GM21723 (cell line): ENCODE data around the gene AKT2.
A peak's percentile ranks its signal among the peaks of the same experiment; 100 is the strongest.

ENCODE experiments used
- ATAC-seq: cut with Tn5 transposase; IDR thresholded peaks from one replicate; pipeline ENCODE4 v1.9.1; 2021; ENCODE audit warnings: mild to moderate bottlenecking, moderate library complexity; ENCODE audit not compliant: unreplicated experiment

The AKT2 gene

DNA sequence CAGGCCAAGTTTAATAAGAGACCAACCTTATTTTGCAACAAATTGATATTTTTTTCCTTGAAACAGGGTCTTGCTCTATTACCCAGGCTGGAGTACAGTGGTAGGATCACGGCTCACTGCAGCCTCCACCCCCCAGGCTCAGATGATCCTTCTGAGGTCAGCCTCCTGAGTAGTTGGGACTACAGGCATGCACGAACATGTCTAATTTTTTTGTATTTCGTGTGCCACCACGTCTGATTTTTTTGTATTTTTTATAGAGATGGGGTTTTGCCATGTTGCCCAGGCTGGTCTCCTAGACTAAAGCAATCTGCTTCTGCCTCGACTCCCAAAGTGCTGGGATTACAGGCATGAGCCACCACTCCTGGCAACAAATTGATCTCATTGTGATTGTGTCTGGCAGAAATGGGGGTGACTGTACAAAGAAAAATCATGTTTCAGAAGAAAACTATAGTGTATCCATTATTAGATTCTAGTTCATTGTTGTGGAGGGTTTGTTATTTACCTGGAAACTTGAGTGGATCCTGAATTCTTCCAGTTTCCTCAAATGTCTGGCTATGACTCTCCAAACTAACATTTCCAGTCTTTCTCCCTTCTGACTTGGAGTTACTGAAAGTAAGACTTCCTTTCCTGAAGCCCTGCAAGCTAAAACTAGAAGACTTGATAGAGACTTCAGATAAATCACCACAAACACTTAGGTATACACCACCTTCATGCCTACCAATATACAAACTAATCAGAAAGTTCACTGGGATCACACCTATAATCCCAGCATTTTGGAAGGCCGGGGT lies 17.3 kb upstream of the AKT2 start:
- no peak for ATAC-seq

- no peak for ATAC-seq
Observed at GRCh38 chr19:40300668-40301067, 15.5 kb upstream of the AKT2 start.

DNA sequence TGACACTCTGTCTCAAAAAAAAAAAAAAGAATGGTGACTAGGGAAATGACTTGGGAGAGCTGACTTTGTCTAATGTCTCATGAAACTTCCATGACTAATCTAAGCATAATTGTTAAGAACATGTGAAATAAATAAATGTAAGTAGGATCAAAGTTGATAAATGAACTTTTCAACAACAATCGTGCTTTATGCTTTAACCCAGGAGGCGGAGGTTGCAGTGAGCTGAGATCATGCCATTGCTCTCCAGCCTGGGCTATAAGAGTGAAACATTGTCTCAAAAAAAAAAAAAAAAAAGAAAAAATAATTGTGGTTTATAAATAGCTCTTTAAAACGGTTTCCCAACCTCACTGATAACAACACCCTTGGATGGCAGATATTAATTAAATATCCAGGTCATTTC lies 12.9 kb upstream of the AKT2 start:
- ATAC-seq: no peak

DNA sequence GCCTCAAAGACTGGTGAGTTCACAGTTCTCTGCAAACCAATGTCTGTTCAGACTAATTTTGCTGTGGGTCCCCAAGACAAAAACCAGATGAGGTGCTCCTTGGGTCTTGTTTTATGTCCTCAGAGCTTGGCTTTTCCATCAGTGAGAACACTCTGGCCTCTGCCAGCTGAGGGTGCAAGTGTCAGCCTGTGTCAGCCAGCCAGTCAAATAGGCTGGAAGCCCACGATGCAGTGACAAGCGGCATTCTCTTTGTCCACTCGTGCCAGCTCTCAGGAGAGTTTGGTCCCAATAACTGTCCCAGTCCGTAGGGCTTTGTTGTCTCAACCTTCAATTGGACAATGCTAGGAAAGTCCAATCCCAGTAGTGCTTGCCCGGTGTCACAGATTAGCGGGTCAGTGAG lies 9.4 kb upstream of the AKT2 start:
- no peak for ATAC-seq

DNA sequence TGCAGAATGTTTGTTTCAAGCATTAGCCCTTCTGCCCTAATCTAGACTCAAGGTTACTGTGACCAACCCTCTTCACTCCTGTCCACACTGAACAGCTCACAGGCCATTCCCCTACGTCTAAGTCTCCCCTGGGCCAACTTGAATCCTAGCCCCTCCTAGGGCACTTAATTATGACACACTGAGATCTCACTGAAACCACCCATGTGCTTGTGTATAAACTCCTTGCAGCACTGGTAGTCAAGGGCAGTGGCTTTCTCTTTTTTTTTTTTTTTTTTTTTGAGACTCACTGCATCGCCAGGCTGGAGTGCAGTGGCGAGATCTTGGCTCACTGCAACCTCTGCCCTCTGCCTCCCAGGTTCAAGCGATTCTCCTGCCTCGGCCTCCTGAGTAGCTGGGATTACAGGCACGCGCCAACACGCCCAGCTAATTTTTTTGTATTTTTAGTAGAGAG lies 1.9 kb upstream of the AKT2 start:
- no peak for ATAC-seq

DNA sequence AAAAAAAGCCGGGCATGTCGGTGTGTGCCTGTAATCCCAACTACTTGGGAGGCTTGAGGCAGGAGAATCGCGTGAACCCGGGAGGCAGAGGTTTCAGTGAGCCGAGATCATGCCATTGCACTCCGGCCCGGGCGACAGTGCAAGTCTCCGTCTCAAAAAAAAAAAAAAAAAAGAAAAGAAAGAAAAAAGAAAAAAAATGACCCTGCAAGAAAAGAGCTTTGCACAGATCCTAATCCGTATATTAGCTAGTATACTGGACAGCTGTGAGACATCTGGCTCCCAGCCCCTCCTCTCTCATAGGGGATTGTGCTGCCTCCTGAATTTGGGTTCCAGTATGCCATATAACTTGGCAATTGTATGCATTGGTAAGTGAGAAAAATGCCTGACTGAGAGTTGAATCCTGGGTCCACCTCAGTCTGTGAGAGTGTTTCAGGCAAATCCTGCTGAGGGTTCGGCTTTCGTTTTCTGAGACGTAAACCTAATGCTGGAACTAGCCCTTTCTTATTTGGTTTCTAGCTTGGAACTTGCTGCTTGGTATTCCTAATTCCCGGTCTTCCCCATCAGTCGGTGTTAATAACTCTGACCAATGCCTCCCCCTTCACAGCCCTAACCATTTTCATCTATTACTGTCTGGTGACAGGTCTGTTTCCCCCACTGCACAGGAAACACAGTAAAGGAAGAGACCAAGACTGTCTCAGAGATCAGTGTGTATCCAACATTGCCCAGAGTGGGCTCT lies 1.3 kb upstream of the AKT2 start:
- ATAC-seq: no peak

DNA sequence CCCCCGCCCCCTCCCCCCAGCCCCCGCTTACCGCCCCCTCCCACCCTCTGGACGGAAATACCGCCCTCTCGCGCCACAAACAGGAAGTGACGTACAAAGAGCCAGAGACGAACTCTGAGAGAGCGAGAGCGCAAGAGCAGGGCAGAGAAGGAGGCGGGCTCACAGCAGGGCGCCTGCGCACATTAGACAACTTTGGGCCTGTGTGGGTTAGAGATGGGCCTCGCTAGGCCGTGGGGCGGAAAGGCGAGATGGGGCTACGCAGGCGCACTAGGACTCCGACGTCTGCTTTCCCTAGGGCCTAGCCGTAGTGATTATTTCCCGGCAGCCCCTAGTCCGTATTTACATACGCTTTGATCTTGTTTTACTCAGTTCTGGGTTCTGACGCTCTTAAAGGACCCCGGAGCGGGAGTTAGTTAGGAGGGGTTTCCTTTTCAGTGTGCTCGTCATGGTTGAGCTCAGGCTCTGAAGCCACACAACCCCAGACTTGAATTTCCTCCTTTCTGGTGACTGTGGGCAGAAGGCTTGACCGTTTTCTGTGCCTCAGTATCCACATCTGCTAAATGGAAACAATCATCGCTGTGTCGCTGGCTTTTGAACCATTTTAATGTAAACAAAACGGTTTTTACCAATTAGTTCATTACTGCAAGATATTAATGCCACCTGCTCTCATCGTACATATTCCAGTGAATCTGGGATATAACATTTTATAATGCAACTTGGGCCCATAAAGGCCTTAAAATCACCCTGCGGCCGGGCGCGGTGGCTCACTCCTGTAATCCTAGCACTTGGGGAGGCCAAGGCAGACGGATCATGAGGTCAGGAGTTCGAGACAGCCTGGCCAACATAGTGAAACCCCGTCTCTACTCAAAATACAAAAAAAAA lies 449 bp upstream of the AKT2 start:
- ATAC-seq: peak; percentile 76

GRCh38 chr19:40284251-40284500 lies 969 bp downstream of the AKT2 start:
- no peak for ATAC-seq

DNA sequence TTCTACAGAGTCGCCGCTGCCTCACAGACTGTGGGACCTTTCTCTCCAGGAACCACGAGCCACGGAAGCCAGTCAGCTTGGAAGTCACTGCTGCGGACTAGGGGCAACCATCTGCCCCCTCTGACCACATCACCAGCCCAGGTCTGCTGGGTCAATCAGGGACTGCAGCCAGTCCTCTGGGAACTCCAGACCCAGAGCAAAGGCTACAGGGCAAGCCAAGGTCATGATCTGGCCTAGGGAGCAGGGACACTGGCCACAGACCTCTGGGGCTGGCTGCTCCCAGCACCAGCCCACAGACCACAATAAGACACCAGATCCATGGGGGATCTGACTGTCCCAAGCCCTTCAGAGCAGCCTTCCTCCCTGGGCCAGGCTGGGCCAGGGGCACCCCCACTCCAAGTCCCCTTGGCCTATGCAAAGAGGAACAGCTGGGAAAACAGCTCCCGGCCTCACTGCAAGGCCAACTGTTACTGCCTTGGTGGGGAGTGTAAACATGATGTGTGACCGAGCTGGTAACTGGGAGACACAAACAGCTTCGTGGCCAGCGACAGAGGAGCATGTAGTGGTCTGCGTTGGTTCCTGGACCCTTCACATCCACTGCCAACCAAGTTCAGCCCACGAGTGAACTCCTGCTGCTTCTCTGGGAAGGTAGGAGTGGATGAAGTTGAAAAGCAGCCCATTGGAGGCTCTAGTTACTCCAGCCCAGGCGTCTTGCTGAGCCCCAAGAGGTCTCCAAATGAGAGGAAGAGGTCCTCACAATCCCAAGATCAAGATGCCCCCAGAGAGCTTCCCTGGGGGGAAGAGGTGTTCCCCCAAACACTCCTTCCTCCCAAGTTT lies 1.5 kb downstream of the AKT2 start:
- ATAC-seq: no peak

- no peak for ATAC-seq
Observed at GRCh38 chr19:40282920-40283319, 2.2 kb downstream of the AKT2 start.

DNA sequence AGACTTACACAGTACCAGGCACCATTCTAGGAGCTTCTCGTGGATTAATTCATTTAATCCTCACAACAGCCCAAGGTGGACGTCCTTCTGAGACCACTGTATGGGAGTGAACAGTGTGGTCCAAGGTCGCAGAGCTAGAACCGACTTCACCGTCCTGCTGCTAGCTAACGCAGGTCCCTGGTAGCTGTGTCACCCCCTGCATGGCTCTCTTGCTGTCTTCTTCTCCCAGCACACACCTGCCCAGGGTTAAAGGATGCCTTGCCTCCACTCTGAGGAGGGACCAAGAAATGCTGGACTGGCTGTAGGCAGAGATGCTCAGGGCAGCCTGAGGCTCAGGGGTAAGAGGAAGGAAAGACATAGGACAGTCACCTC lies 3.0 kb downstream of the AKT2 start:
- no peak for ATAC-seq

GRCh38 chr19:40281381-40282208 lies 3.5 kb downstream of the AKT2 start:
- no peak for ATAC-seq

DNA sequence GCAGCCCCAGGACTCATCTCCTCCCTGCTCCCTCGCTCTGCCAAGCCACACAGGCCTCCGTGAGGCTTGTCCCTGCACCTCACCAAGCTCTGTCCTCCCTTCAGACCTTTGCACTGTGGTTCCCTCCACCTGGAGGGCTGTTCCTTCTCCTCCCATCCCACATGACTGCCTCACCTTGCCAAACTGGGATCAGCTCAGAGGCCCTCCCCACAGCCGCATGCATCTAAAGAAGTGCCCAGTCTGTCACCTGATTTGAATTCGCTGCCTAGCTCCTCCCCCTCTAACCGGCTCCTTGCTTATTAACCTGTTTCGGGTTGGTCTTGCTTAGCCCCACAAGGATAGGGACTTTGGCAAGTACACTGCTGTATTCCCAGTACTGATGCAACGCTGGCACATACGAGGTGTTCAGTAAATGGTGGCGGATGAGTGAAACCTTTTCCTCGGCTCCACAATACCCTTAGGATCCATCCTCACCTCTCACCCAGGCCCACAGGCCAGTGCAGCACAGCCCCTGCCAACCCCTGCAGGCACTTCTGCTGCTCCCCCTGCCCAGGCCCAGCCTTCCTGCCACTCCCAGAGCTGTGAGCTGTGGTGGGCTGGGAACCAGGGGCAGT lies 4.4 kb downstream of the AKT2 start:
- ATAC-seq: no peak

GRCh38 chr19:40279761-40280607 lies 5.2 kb downstream of the AKT2 start:
- no peak for ATAC-seq

- ATAC-seq: no peak
Observed at GRCh38 chr19:40279120-40279551, 6.0 kb downstream of the AKT2 start.

DNA sequence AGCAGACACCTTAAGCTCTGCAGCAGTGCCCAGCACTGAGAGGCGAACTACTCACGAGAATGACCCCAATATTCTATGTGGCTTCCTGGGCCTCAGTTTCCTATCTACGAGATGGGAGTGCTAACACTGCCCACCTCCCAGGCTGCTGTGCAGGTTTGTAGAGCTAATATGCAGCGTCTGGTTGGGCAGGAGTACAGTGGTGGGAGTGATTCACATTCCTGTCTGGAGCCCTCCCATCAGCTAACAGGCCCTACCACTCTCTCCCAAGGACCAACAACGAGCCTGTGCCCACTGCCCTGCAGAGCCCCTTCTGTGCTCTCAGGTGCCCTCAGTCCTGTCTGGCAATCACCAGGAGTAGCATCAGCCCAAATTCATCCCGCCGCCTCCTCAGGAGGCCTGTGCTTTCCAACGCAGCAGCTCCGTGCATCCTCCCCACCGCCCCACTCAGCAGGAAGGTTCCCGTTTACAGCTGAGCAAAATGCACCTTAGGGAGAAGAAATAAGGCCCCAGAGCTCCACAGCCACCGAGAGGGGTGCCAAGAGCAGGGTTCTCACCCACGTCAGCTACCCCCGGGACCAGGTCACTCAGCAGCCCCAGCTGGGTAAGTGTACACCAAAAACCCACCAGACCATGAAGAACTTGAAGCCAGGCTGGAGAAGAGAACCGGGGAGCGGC lies 6.6 kb downstream of the AKT2 start:
- ATAC-seq: no peak

DNA sequence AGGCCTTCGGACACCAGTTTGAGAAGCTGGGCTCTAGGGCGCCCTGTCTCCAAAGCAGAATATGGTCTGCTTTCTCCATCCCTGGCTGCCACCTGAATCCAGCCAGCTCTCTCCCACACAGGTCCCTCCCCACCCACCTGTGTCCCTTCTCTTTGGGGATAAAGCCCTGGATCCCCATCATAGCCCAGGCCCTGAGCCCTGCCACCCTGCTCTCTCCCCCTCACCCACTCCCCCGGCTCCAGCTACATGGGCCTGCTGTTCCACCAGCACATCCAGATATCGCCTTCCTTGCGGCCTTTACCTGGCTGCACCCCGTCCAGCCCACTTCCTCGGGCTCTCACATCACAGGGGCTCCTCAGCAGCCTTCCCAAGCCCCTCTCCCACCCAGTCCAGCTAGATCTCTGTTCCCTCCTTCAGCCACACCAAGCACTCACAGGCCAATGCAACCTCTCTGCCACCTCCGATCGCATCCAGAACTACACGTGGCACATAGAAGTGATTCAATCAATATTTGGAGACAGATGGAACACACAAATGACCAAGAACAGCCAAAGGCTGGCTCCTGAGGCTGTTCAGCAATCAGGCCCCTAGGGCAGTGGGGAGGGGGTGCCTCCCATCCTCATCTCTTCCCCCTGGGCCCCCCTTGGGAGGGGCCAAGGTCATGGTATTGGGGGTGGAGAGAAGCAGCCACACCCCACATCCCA lies 7.6 kb downstream of the AKT2 start:
- no peak for ATAC-seq
